GM19099 (cell line): ENCODE data around the gene GATAD2A.

ENCODE experiments used
- POLR2A ChIP-seq: IDR thresholded peaks from 3 replicates; pipeline ENCODE4 v1.6.1; 2011; ENCODE audit warnings: low read depth; ENCODE audit not compliant: insufficient read length; ENCODE audit errors: extremely low read depth

Gene GATAD2A

GRCh38 chr19:19410553-19411550, 5.4 kb downstream of the GATAD2A start:
- no peak for TF ChIP-seq POLR2A

GRCh38 chr19:19416280-19416679, 10.8 kb downstream of the GATAD2A start:
- no peak for TF ChIP-seq POLR2A

DNA sequence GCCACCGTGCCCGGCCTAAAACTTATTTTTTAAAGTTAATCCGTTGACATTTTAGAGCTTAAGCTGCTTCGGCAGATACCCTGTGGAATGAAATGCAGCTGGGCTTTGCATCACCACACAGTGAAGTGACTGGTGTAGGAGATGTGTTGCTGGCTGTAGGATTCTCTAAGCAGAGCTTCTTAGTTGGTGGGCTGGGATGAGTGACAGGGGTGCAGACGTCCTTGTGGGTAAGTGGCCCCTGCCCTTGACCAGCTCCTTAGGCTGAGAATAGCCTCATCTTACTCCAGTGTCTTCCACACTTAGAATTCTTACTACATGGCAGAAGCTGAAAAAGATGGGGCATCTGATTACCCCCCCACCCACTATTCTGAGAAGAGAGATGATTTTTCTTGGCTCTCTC, 11.6 kb downstream of the GATAD2A start:
- no peak for TF ChIP-seq POLR2A

- TF ChIP-seq POLR2A, result no peak
These were observed 12.3 kb downstream of the GATAD2A start for GRCh38 chr19:19417628-19418245.

GRCh38 chr19:19418555-19419260, 13.2 kb downstream of the GATAD2A start:
- no peak for TF ChIP-seq POLR2A

- no peak for TF ChIP-seq POLR2A
These were observed 15.3 kb downstream of the GATAD2A start for GRCh38 chr19:19420570-19421298.

- no peak for TF ChIP-seq POLR2A
These were observed 15.8 kb downstream of the GATAD2A start for GRCh38 chr19:19421299-19421696.

- no peak for TF ChIP-seq POLR2A
These were observed 16.7 kb downstream of the GATAD2A start for GRCh38 chr19:19422156-19422555.

DNA sequence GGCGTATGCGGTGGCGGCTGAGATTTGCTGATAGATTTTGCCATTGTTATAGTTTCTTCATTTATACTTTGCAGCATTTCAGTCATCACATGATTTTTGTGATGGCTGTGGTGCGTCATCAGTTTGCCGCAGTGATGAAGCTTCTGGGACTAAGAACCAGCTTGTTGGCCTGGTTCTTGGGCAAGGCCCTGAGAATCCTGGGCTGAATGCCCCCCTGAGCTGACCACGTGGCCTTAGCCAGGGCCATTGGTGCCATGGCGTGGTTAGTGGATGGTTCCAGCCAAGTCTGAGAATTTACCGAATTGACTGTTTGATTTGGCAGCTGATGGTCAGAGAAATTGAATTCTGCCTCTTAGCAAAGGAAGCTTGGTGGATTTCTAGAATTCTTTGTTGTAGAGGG, 17.8 kb downstream of the GATAD2A start:
- TF ChIP-seq POLR2A, result no peak

DNA sequence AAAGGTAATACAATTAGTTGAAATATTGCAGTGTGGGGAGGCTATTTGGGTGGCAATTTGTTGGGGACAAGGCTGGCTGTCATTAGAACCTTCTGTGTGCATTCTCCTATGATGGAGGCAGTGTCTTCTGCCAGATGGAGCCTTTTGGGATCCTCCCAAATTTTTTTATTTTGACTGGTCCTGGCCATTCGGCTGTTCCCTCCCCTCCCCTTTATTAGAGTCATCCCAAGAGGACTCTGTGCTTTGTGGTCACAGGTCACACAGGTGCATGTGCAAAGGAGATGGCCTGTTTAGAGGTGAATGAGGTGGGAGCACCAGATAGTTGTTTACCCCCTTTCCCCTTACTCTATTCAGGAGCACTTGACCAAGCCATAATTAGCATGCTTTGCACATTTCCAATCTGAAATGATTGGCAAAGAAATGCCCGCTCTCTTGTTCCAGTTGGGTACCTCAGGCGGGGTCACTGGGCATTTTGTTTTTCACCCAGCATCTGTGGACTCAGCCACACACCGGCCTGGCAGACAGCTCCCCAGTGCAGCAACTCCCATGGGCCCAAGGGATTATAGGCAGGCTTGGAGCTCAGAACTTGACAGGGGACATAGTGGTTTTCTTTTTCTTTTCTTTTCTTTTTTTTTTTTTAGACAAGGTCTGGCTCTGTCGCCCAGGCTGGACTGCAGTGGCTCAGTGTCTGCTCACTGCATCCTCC, 19.8 kb downstream of the GATAD2A start:
- TF ChIP-seq POLR2A, result no peak

- TF ChIP-seq POLR2A, result no peak
These were observed 20.7 kb downstream of the GATAD2A start for GRCh38 chr19:19426216-19426615.

GRCh38 chr19:19426799-19427198, 21.3 kb downstream of the GATAD2A start:
- no peak for TF ChIP-seq POLR2A

GRCh38 chr19:19427302-19427701, 21.8 kb downstream of the GATAD2A start:
- no peak for TF ChIP-seq POLR2A

DNA sequence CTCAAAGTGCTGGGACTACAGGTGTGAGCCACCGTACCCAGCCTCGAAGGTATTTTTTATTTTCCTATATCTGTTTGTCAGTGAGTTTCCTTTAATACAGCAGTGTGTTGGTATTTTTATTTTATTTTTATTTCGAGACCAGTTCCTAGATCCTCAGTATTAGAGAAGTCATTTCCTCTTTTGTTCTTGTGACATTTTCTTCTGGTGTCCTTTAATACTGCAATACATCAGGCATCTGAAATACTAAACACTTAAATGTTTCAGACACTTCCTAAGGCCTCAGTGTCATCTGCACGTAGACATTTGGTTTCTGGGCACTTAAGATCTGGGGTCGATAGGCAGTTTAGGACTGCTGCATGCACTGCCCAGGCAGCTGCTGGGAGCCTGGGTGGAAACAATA, 22.5 kb downstream of the GATAD2A start:
- no peak for TF ChIP-seq POLR2A
